Glutamatergic neuron (in vitro differentiated cells): ENCODE data around the gene SREK1IP1. TPM values are rescaled to one million over a fixed set of nuclear protein-coding genes. Genes with fewer than 3 reads are reported as not detected.

Experiments
- DNase-seq: peaks from one replicate; pipeline ENCODE4 v3.0.0; 2022
- H3K27ac Mint-ChIP-seq: one replicate; pipeline ENCODE4 v1.8.0; 2020; ENCODE audit warnings: mild to moderate bottlenecking, mixed read lengths, inconsistent platforms; ENCODE audit not compliant: unreplicated experiment
- H3K27me3 Mint-ChIP-seq: one replicate; pipeline ENCODE4 v1.8.0; 2020; ENCODE audit warnings: mild to moderate bottlenecking, moderate library complexity, mixed read lengths, inconsistent platforms; ENCODE audit not compliant: unreplicated experiment
- H3K36me3 Mint-ChIP-seq: one replicate; pipeline ENCODE4 v1.8.0; 2020; ENCODE audit warnings: mild to moderate bottlenecking, mixed read lengths, inconsistent platforms; ENCODE audit not compliant: unreplicated experiment
- H3K4me1 Mint-ChIP-seq: one replicate; pipeline ENCODE4 v1.8.0; 2020; ENCODE audit warnings: mild to moderate bottlenecking, low read depth, mixed read lengths, inconsistent platforms; ENCODE audit not compliant: unreplicated experiment
- H3K4me3 Mint-ChIP-seq: one replicate; pipeline ENCODE4 v1.8.0; 2020; ENCODE audit warnings: mild to moderate bottlenecking, mixed read lengths, inconsistent platforms; ENCODE audit not compliant: unreplicated experiment
- H3K9me3 Mint-ChIP-seq: one replicate; pipeline ENCODE4 v1.8.0; 2020; ENCODE audit warnings: mild to moderate bottlenecking, moderate library complexity, mixed read lengths, inconsistent platforms; ENCODE audit not compliant: unreplicated experiment
- total RNA-seq: library from RNA; stranded (reverse); fragmentation: NEBNext Ultra II Directional; extraction: Animal tissue kit (Norgen Biotek cat#: 25700); gene quantifications from one replicate; pipeline ENCODE4 v1.2.1, GENCODE V29; 2021; ENCODE audit not compliant: unreplicated experiment
- TF ChIP-seq, protein P1 (sequence below): fragments of 200-600 bp; sonication (generic); IDR thresholded peaks from one replicate; pipeline ENCODE4 v1.5.0; 2021; ENCODE audit not compliant: partially characterized antibody, unreplicated experiment

Gene SREK1IP1
- total RNA-seq, 1 donor from 2014 or later, result 18.2 TPM

DNA sequence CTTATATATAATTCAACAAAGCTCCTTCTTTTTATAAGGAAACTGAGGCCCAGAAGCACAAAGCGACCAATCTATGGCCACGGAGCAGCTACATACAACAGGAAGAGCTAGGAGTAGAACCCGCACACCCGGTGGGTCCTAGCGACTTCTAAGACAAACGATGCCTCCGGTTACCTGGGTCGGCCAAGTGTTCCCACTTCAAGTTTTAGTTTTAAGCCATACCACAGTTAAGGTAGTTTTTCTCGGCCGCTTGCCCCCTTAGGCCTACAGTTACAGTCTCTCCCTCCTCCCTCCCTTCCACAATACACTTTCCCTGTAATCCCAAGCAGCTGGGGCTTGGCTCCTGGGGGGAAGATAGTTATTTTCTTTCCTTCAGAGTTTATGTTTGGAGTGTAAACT lies 533 bp downstream of the SREK1IP1 start:
- no peak for DNase-seq
- Mint-ChIP-seq H3K4me1 (peaks cover 14% of the 10 kb centered on the region), H3K9me3 (peaks cover 5% of the 10 kb centered on the region), H3K36me3 (no peaks in the 10 kb centered on the region), H3K4me3 (peak overlapping the region; percentile 99), H3K27ac (peak overlapping the region; percentile 99), H3K27me3 (no peaks in the 10 kb centered on the region)
- TF ChIP-seq, protein P1, sequence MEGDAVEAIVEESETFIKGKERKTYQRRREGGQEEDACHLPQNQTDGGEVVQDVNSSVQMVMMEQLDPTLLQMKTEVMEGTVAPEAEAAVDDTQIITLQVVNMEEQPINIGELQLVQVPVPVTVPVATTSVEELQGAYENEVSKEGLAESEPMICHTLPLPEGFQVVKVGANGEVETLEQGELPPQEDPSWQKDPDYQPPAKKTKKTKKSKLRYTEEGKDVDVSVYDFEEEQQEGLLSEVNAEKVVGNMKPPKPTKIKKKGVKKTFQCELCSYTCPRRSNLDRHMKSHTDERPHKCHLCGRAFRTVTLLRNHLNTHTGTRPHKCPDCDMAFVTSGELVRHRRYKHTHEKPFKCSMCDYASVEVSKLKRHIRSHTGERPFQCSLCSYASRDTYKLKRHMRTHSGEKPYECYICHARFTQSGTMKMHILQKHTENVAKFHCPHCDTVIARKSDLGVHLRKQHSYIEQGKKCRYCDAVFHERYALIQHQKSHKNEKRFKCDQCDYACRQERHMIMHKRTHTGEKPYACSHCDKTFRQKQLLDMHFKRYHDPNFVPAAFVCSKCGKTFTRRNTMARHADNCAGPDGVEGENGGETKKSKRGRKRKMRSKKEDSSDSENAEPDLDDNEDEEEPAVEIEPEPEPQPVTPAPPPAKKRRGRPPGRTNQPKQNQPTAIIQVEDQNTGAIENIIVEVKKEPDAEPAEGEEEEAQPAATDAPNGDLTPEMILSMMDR, result no peak

DNA sequence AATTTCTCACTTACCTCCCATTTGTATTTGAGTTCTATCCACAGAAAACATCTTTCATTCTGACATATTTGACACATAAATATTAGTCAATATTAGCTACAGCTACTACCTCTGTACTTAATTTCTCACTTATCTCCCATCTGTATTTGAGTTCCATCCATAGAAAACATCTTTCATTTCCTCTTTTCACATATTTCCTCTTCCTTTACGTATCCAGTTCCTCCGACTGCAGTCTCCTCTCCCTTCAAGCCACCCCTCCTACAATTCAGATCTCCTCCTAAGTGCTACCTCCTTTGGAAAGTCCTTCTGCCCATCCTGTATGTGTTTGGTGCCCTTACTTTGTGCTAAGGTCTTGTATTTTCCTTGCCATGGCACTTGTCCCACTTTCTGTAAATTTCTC lies 1.6 kb downstream of the SREK1IP1 start:
- Mint-ChIP-seq H3K9me3 (peaks cover 5% of the 10 kb centered on the region), H3K27ac (no peak overlapping the region), H3K4me3 (peak overlapping the region; percentile 99), H3K27me3 (no peaks in the 10 kb centered on the region), H3K36me3 (no peaks in the 10 kb centered on the region), H3K4me1 (peaks cover 14% of the 10 kb centered on the region)
- DNase-seq, result no peak
- TF ChIP-seq, protein P1, result no peak

DNA sequence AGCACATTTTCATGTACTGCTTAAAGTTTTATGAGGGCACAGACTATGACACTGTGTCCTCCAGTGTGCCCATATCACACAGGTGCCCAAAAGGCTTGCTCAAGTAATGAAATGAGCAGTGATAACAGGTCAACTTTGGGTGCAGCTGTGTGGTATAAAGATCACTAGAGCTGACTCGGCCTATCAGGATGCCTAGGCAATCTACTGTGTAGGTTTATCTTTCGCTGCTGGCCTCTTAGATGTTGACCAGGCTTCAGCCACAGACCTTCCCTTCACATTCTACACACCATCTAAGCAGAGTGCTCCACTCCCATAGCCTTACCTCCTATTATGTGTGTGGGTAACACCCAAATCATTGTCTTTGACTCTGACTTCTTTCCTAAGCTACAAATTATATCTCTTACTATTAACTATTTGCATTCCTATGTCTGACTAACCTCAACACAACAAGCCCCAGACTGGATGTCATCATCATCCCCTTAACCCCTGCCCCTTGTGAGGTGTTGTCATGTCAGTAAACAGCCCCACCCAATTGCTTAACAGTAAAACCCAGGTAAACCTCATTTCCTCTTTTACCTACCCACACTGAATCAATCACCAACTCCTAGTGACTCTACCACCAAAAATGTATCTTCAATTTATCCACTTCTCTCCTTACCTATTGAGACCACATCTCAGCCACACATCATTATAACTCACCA lies 2.5 kb downstream of the SREK1IP1 start:
- Mint-ChIP-seq H3K27ac (no peak overlapping the region), H3K4me3 (no peak overlapping the region), H3K27me3 (no peaks in the 10 kb centered on the region), H3K36me3 (no peaks in the 10 kb centered on the region), H3K9me3 (peaks cover 5% of the 10 kb centered on the region), H3K4me1 (peaks cover 16% of the 10 kb centered on the region)
- DNase-seq, result no peak
- TF ChIP-seq, protein P1, result no peak

DNA sequence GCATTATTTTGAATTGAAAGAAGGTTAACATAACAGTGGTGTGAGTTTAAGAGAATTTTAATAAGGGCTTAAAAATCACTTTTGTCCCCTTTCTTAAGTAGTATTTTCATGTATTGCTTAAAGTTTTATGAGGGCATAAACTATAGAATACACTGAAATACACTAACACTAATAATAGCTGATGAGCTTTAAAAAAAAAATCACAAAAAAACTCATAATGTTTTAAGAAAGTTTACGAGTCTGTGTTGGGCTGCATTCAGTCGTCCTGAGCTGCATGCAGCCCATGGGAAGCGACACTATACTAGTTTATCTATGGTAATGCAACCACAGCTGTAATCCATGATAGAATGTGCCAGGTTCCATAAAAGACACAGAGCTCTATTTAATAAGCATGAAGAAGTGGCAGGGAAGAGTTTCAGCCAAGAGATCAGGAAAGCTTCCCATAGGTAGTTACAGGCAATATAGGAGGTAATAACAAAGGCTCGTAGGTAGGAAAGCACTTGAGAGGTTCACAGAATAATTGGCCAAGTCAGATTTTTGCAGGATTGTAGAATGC lies 4.5 kb downstream of the SREK1IP1 start:
- H3K4me3 Mint-ChIP-seq, result no peak overlapping the region
- no peaks in the 10 kb centered on the region for H3K36me3 Mint-ChIP-seq
- TF ChIP-seq, protein P1, result no peak
- peaks cover 17% of the 10 kb centered on the region for H3K4me1 Mint-ChIP-seq
- peaks cover 4% of the 10 kb centered on the region for H3K9me3 Mint-ChIP-seq
- H3K27me3 Mint-ChIP-seq, result no peaks in the 10 kb centered on the region
- no peak overlapping the region for H3K27ac Mint-ChIP-seq
- no peak for DNase-seq

DNA sequence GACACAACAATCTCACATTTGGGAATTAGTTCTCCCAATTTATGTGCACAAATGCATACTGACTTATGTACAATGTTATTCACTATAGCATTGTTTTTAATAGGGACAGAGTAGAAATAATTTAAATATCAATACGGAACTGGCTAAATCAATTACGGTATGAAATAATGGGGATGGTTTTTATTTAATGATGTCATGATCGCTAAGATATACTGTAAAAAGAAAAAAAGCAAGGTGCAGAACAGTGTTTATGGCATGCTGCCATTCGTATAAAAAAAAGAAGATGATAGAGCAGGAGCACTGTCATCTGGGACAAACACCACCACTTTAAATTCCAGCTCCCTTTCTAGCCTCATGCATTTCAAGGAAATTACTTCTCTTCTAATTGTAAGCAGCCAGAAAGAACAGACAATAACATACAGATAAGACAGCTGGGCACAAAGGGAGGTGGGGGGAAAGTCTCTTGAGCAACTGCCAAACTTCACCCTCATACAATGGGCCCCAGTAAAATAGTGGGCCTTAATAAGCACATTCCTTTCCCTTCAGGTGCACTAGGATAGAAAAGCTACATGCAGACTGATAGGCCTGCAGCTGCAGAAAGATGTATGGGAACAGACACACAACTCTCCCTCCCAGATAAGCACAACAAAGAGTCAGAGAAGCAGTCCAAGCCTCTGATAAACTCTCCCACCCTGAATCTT lies 8.4 kb downstream of the SREK1IP1 start:
- Mint-ChIP-seq H3K4me1 (peaks cover 9% of the 10 kb centered on the region), H3K4me3 (no peak overlapping the region), H3K27ac (peak overlapping the region; percentile 57), H3K27me3 (no peaks in the 10 kb centered on the region), H3K9me3 (no peaks in the 10 kb centered on the region), H3K36me3 (no peaks in the 10 kb centered on the region)
- no peak for DNase-seq
- TF ChIP-seq, protein P1, result no peak
